Vagina (tissue), 2 donors: ENCODE data around the gene C5AR2. TPM values are rescaled to one million over a fixed set of nuclear protein-coding genes. Genes with fewer than 3 reads are reported as not detected.
A peak's percentile ranks its signal among the peaks of the same experiment; 100 is the strongest.

Source experiments
- DNase-seq, 2 donors: peaks; one replicate each; pipeline ENCODE4 v3.0.0-alpha.2; 2017; ENCODE audit errors: extremely low spot score in 2 of 2
- H3K27ac ChIP-seq: fragments of 200-600 bp; sonication (generic); one replicate; pipeline ENCODE4 v1.5.1; 2019
- H3K27me3 ChIP-seq: fragments of 200-600 bp; sonication (generic); one replicate; pipeline ENCODE4 v1.5.1; 2019
- H3K36me3 ChIP-seq, 2 donors: fragments of 200-600 bp; sonication (generic); one replicate each; pipeline ENCODE4 v1.5.1; 2017 to 2019
- H3K4me1 ChIP-seq: fragments of 200-600 bp; sonication (generic); one replicate; pipeline ENCODE4 v1.5.1; 2019
- H3K4me3 ChIP-seq, 2 donors: fragments of 200-600 bp; sonication (generic); 1 replicate in 1 of 2; 2 replicates in 1 of 2; pipeline ENCODE4 v1.5.1; 2016 to 2019
- H3K9me3 ChIP-seq: fragments of 200-600 bp; sonication (generic); one replicate; pipeline ENCODE4 v1.5.1; 2019
- POLR2A ChIP-seq, 2 donors: fragments of 450-650 bp; IDR thresholded peaks; one replicate each; pipeline ENCODE4 v1.6.1; 2017; ENCODE audit warnings: antibody characterized with exemption in 2 of 2, mild to moderate bottlenecking in 2 of 2, moderate library complexity in 2 of 2
- POLR2AphosphoS5 ChIP-seq, 2 donors: sonication (generic); formaldehyde crosslinking; IDR thresholded peaks; one replicate each; pipeline ENCODE4 v1.9.0; 2017; ENCODE audit warnings: antibody characterized with exemption in 2 of 2, mild to moderate bottlenecking in 2 of 2, low read depth in 1 of 2; ENCODE audit not compliant: insufficient read depth in 1 of 2
- intact Hi-C: fragments of 100-400 bp; cut with DNase I; formaldehyde crosslinking; loops from one replicate; pipeline ENCODE4 v1.15.1; 2023
- total RNA-seq: library from RNA; depleted of rRNA; stranded (reverse); fragments of >200 nt; gene quantifications from one replicate; pipeline ENCODE4 v1.2.3, GENCODE V29; 2016
- TF ChIP-seq, protein P1 (sequence below), 3 experiments: fragments of 450-650 bp in 2 of 3; fragments of 200-600 bp in 1 of 3; sonication (generic) in 1 of 3; IDR thresholded peaks; one replicate each; pipeline ENCODE4 v1.5.1; 2017 to 2019; ENCODE audit warnings: antibody characterized with exemption in 3 of 3, mild to moderate bottlenecking in 2 of 3, moderate library complexity in 2 of 3

The C5AR2 gene
- total RNA-seq, 1 donor from 2014 or later, result 15.2 TPM

DNA sequence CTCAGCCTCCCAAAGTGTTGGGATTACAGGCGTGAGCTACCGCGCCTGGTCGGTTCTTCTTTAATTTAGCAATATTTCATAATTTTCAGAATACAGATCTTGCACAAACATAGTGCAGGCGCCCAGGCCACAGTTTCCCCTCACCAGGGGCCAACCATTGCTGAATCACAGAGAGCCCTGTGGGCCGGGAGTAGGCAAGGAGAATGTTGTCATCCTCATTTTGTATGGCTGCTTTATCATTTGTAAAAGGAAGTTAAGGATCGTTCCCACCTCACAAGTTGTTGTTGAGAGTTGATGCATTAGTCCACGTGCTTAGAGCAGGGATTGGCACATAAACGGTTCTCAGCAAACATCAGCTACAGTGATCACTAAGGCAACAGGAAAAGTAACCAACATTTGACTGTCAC, 57.2 kb downstream of the C5AR2 start:
- Histone ChIP-seq H3K9me3 (no peaks in the 10 kb centered on the region), H3K36me3 (no peaks in the 10 kb centered on the region), H3K4me1 (no peaks in the 10 kb centered on the region), H3K4me3 (no peak overlapping the region), H3K27me3 (no peaks in the 10 kb centered on the region), H3K27ac (no peak overlapping the region)
- intact Hi-C loops, result loop anchor here (10.0 kb wide), 1 partner anchor 84 kb away; the partner anchor contains the start of gene C5AR1
- TF ChIP-seq, protein P1, sequence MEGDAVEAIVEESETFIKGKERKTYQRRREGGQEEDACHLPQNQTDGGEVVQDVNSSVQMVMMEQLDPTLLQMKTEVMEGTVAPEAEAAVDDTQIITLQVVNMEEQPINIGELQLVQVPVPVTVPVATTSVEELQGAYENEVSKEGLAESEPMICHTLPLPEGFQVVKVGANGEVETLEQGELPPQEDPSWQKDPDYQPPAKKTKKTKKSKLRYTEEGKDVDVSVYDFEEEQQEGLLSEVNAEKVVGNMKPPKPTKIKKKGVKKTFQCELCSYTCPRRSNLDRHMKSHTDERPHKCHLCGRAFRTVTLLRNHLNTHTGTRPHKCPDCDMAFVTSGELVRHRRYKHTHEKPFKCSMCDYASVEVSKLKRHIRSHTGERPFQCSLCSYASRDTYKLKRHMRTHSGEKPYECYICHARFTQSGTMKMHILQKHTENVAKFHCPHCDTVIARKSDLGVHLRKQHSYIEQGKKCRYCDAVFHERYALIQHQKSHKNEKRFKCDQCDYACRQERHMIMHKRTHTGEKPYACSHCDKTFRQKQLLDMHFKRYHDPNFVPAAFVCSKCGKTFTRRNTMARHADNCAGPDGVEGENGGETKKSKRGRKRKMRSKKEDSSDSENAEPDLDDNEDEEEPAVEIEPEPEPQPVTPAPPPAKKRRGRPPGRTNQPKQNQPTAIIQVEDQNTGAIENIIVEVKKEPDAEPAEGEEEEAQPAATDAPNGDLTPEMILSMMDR (IDR thresholded peaks at IDR 0.05), result no peak
- TF ChIP-seq POLR2A (IDR thresholded peaks at IDR 0.05), result no peak
- no peak for TF ChIP-seq POLR2AphosphoS5 (IDR thresholded peaks at IDR 0.05; ENCODE audit: insufficient read depth in 1 of 2, low read depth in 1 of 2)
- DNase-seq, result no peak

DNA sequence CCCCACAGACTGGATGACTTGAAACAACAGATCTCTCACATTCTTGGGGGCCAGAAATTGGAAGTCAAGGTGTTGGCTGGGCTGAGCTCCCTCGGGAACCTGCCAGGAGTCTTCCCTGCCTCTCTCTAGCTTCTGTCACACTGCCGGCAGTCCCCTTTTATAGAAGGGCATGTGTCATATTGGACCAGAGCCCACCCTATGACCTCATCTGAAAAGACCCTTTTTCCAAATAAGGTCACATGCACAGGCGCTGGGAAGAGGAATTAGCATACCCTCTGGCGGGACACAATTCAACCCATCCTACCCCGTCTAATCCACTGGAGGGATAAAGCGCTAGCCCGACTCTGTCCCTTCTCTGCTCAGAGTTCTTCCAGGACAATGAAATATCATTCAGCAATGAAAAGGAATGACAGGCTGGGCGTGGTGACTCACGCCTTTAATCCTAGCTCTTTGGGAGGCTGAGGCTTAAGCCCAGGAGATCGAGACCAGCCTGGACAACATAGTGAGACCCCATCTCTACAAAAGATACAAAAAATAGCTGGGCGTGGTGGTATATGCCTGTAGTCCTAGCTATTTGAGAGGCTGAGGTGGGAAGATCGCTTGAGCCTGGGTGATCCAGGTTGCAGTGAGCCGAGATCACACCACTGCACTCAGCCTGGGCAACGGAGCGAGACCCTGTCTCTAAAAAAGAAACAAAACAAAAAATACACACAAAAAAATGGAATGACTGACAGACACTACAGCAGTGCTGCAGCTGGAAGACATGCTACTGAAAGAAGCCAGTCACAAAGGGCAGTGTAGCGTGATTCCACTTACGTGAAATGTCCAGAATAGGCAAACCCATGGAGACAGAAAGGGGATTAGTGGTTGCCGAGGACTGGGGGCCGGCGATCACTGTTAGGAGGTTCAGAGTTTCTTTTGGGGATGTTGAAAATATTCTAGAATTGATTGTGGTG, 58.8 kb downstream of the C5AR2 start:
- intact Hi-C loops, result no loop called here
- Histone ChIP-seq H3K27ac (no peak overlapping the region), H3K27me3 (no peaks in the 10 kb centered on the region), H3K4me3 (no peak overlapping the region), H3K36me3 (no peaks in the 10 kb centered on the region), H3K9me3 (no peaks in the 10 kb centered on the region), H3K4me1 (no peaks in the 10 kb centered on the region)
- TF ChIP-seq, protein P1 (IDR thresholded peaks at IDR 0.05), result no peak
- TF ChIP-seq POLR2A (IDR thresholded peaks at IDR 0.05) (no peak), POLR2AphosphoS5 (IDR thresholded peaks at IDR 0.05; ENCODE audit: insufficient read depth in 1 of 2, low read depth in 1 of 2) (no peak)
- no peak for DNase-seq

DNA sequence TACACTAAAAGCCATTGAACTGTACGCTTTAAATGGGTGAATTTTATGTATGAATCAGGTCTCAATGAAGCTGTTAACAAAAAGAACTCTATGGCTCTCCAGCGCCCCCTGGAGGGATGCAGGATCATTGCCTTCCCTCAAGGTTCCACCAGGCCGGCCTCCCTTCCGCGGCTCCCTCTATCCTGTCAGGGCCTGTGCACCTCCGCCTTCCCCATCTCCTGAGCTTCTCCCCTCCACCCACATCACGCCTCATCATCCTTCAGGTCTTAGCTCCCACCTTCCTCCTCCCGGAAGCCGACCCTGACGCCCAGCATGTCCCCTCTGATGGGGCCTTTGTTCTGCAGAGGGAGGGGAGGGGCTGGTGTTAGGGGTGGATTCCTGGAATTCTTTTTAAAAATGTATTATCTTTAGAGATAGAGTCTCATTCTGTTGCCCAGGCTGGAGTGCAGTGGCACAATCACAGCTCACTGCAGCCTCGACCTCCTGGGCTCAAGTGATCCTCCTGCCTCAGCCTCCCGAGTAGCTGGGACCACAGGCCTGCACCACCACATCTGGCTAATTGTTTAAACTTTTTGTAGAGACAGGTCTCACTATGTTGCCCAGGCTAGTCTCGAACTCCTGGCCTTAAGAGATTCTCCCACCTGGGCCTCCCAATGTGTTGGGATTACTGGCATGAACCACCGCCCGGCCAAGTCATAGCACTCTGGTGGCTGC, 59.7 kb downstream of the C5AR2 start:
- Histone ChIP-seq H3K4me1 (no peaks in the 10 kb centered on the region), H3K27me3 (no peaks in the 10 kb centered on the region), H3K36me3 (no peaks in the 10 kb centered on the region), H3K27ac (no peak overlapping the region), H3K4me3 (no peak overlapping the region), H3K9me3 (no peaks in the 10 kb centered on the region)
- intact Hi-C loops, result no loop called here
- no peak for DNase-seq
- TF ChIP-seq, protein P1 (IDR thresholded peaks at IDR 0.05), result peak; percentile 63 to 80 (median 70)
- TF ChIP-seq POLR2A (IDR thresholded peaks at IDR 0.05), result no peak

Other genes with a start within 250 kb of the C5AR2 start
- gene ZC3H4, start 218.4 kb upstream of the C5AR2 start, total RNA-seq, result 21.9 TPM
- 32.7 TPM for gene SAE1, start 201.3 kb upstream of the C5AR2 start, total RNA-seq
- gene BBC3, start 101.0 kb upstream of the C5AR2 start, total RNA-seq, result 4.7 TPM
- gene CCDC9, start 75.7 kb upstream of the C5AR2 start, total RNA-seq, result 19.2 TPM
- 18.9 TPM for gene INAFM1, start 57.3 kb upstream of the C5AR2 start, total RNA-seq
- gene C5AR1, start 22.3 kb upstream of the C5AR2 start, total RNA-seq, result 12.5 TPM
- gene DHX34, start 17.1 kb downstream of the C5AR2 start, total RNA-seq, result 15.2 TPM
- gene MEIS3, start 87.4 kb downstream of the C5AR2 start, total RNA-seq, result 20.6 TPM
- gene SLC8A2, start 139.7 kb downstream of the C5AR2 start, total RNA-seq, result 0.49 TPM
- gene KPTN, start 152.0 kb downstream of the C5AR2 start, total RNA-seq, result 9.6 TPM
- 108 TPM for gene NAPA, start 182.9 kb downstream of the C5AR2 start, total RNA-seq
- gene ZNF541, start 241.0 kb downstream of the C5AR2 start, total RNA-seq, result not detected